ENCODE results near the gene ARHGAP24. TPM values are rescaled to one million over a fixed set of nuclear protein-coding genes. Genes with fewer than 3 reads are reported as not detected.

The ARHGAP24 gene
- total and polyA plus RNA-seq, 3 donors from 2014 or later, result 5.7 to 9.9 (median 9.4) TPM

DNA sequence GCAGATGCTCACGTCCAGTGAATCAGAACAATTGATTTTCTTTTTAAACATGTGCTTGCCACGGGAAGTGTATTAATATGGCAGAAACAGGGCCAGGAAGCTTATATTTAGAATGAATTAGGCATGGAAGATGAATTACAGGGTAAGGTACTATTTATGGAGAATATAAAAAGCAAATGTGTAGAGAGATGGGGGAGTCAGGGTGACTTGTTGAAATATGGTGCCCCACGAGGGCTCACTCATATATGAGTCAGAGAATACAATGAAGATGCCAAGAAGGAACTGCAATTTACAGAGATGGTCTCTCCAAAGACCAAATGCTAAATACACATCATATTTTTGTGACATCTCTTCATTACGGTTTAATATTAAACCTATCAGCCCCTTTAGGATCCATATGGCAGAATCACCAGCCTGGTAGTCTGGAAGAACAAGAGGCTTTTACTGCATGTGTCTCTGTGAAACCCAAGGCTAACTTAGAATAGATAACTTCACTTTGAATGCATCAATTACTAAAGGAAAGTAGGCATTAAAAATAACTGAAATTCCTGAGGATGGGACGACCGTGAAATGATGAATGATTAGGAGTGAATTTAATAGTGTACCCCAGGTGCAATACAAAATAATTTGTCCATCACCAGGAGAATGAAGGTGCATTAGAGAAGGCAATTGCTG, 385.3 kb downstream of the ARHGAP24 start:
- Histone ChIP-seq H3K27ac (no peak overlapping the region), H3K27me3 (no peaks in the 10 kb centered on the region), H3K9me3 (no peaks in the 10 kb centered on the region), H3K4me1 (no peaks in the 10 kb centered on the region), H3K4me3 (no peak overlapping the region), H3K36me3 (ENCODE audit: low read depth, missing control alignments) (no peaks in the 10 kb centered on the region)
- WGBS, 2 donors, result 64 to 65% methylated on average over 6 of the region's 6 CpGs
- TF ChIP-seq POLR2A (IDR thresholded peaks at IDR 0.05), result no peak
- TF ChIP-seq, protein P1, sequence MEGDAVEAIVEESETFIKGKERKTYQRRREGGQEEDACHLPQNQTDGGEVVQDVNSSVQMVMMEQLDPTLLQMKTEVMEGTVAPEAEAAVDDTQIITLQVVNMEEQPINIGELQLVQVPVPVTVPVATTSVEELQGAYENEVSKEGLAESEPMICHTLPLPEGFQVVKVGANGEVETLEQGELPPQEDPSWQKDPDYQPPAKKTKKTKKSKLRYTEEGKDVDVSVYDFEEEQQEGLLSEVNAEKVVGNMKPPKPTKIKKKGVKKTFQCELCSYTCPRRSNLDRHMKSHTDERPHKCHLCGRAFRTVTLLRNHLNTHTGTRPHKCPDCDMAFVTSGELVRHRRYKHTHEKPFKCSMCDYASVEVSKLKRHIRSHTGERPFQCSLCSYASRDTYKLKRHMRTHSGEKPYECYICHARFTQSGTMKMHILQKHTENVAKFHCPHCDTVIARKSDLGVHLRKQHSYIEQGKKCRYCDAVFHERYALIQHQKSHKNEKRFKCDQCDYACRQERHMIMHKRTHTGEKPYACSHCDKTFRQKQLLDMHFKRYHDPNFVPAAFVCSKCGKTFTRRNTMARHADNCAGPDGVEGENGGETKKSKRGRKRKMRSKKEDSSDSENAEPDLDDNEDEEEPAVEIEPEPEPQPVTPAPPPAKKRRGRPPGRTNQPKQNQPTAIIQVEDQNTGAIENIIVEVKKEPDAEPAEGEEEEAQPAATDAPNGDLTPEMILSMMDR (IDR thresholded peaks at IDR 0.05), result no peak
- DNase-seq, result no peak
- intact Hi-C loops (cut with DNase I; ENCODE audit: low total_unique reads), result no loop called here

DNA sequence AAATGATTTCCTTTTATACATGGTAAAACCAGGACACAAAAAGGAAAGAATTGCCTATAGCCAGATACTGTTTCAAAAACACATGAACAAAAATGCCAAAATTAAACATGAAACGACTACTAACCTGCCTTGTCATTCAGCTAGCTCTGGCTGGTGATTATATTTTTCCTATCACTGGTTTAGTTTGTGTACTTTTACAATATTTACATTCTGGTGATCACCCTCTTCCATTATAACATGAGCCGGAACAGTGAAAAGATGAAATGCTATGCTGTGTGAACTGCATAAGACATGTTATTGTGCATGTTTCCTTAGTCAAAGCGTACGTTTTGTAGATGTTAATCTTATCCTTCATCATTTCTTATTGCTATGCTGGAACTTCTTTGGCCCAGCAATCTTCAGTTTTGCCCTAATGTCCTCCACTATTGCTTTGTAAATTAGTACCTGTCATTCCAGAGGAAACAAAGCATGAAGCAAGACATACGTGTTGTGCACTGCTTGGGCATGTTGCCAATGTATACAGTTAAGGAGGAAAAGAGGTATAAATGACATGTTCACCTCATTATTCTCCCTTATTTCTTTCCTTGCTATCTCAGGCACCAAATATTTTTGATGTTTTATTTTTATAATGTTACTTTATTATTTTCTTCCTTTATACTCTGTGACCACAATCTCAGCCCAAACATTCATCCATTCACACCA, 386.3 kb downstream of the ARHGAP24 start:
- H3K27ac ChIP-seq, result no peak overlapping the region

DNA sequence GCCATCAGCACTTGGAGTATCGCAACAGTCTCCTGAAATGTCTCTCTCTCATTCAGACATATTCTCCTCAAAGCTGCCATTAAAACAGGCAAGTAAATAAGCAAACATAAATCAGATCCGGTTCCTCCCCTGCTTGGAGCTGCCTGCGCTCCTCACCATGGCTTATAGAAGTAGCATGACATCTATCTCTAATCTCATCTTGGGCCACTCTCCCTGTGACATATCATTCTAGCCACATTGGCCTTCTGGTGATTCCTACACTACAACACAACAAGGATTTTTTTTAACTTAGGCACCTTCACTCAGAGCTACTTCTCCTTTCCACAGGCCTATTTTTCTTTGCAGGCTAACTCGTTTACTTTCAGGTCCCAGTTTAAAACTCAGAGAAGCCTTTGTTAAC, 387.9 kb downstream of the ARHGAP24 start:
- TF ChIP-seq, protein P1 (IDR thresholded peaks at IDR 0.05), result no peak
- no peak for TF ChIP-seq POLR2A (IDR thresholded peaks at IDR 0.05)
- Histone ChIP-seq H3K4me3 (no peak overlapping the region), H3K4me1 (no peaks in the 10 kb centered on the region), H3K27me3 (no peaks in the 10 kb centered on the region), H3K36me3 (ENCODE audit: low read depth, missing control alignments) (no peaks in the 10 kb centered on the region), H3K27ac (no peak overlapping the region), H3K9me3 (no peaks in the 10 kb centered on the region)
- intact Hi-C loops (cut with DNase I; ENCODE audit: low total_unique reads), result no loop called here
- DNase-seq, result no peak
- 79 to 87% methylated on average over 4 of the region's 4 CpGs for WGBS, 2 donors

More for the DNA sequence above, 386.3 kb downstream of the ARHGAP24 start:
- TF ChIP-seq, protein P1 (IDR thresholded peaks at IDR 0.05), result no peak
- TF ChIP-seq POLR2A (IDR thresholded peaks at IDR 0.05), result no peak
- intact Hi-C loops (cut with DNase I; ENCODE audit: low total_unique reads), result no loop called here
- Histone ChIP-seq H3K4me3 (no peak overlapping the region), H3K9me3 (no peaks in the 10 kb centered on the region), H3K36me3 (ENCODE audit: low read depth, missing control alignments) (no peaks in the 10 kb centered on the region), H3K4me1 (no peaks in the 10 kb centered on the region), H3K27me3 (no peaks in the 10 kb centered on the region)
- no peak for DNase-seq
- 72 to 83% methylated on average over 5 of the region's 5 CpGs for WGBS, 2 donors

DNA sequence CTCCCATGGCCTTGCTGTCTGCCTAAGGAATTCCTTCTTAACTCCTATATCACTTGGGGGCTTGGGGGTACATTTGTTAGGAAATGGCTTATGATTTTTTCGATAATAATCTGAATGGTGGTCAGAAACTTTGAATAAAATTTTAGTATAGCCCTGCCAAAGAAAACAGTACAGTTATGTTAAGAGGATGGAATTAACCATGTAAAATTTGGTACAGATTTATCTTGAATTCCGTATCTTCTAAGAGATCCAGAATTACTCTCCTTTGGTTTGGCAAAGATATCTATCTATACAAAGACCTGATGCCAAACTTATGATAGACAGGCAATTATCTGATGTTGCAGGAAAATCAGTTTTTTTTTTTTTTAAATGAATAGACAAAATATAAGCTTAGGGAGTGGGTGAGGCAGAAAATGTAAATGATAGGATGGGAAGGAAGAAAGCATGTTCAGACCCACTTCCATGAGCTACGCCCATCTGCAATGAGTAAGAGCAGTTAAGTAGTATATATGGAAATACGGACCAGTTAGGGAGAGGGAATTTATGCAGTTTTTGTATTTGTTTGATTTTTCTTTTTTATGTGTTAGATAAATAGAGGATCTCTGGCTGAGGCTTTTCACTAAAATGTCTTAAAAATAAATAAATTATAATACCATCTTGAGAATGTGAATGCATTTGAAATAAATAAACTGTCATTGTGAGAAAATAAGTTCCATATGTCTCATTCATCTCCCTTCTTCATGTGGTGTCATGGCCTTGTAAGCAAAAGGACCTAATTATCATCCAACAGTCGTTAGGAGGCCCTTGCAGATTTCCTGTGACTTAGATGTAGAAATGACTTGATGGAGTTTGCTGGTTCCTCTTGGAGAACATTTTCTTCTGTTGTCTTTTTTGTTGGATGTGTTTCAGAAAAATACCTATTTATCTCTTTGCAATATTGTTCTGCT, 389.6 kb downstream of the ARHGAP24 start:
- Histone ChIP-seq H3K27ac (no peak overlapping the region), H3K36me3 (ENCODE audit: low read depth, missing control alignments) (no peaks in the 10 kb centered on the region), H3K9me3 (no peaks in the 10 kb centered on the region), H3K4me3 (no peak overlapping the region), H3K27me3 (no peaks in the 10 kb centered on the region), H3K4me1 (no peaks in the 10 kb centered on the region)
- 64 to 69% methylated on average over 5 of the region's 5 CpGs for WGBS, 2 donors
- no peak for TF ChIP-seq POLR2A (IDR thresholded peaks at IDR 0.05)
- TF ChIP-seq, protein P1 (IDR thresholded peaks at IDR 0.05), result no peak
- no peak for DNase-seq
- intact Hi-C loops (cut with DNase I; ENCODE audit: low total_unique reads), result no loop called here
